Endothelial cell of umbilical vein (primary cell): ENCODE results near the gene CMC4. TPM values are rescaled to one million over a fixed set of nuclear protein-coding genes. Genes with fewer than 3 reads are reported as not detected.

Experiments used
- BruUV-seq: library from RNA; stranded (reverse); fragments of 400-500 nt; replicated peaks from 2 replicates; lab custom pipeline; 2021; lab: Mats Ljungman, UMichigan
- CTCF ChIA-PET: fragments of 300-600, 350-600 bp; sonication (Branson Sonifier 250); formaldehyde crosslinking; loops from one replicate; lab custom pipeline; 2021; ENCODE audit warnings: antibody characterized with exemption, inconsistent platforms; lab: Charles Lee
- POLR2A ChIA-PET: fragments of 300-600, 350-600 bp; sonication (Branson Sonifier 250); formaldehyde crosslinking; loops from one replicate; lab custom pipeline; 2021; ENCODE audit warnings: antibody characterized with exemption, inconsistent platforms; lab: Charles Lee
- DNase-seq: peaks from one replicate; pipeline ENCODE4 v3.0.0-alpha.2; 2011; ENCODE audit warnings: low read depth, low spot score
- FAIRE-seq: peaks from 2 replicates; lab custom pipeline; 2011; peaks lifted over from hg19 to GRCh38; lab: Jason Lieb, UNC
- H2AFZ ChIP-seq: 2 replicates; pipeline ENCODE4 v1.6.0; 2012; ENCODE audit warnings: low read depth, low read length, control low read depth, inconsistent platforms
- H3K27ac ChIP-seq: 2 replicates; pipeline ENCODE4 v1.5.1; 2011; ENCODE audit warnings: low read depth, mild to moderate bottlenecking, control low read depth, low read length, moderate library complexity; ENCODE audit not compliant: insufficient read depth
- H3K27me3 ChIP-seq, 2 experiments: 2 replicates each; pipeline versions ENCODE4 v1.6.0 to v1.6.1; 2011; ENCODE audit warnings: low read length in 2 of 2, mixed read lengths in 1 of 2; ENCODE audit not compliant: control insufficient read depth in 2 of 2, insufficient read depth in 2 of 2
- H3K36me3 ChIP-seq, 2 experiments: 2 replicates in 1 of 2; 3 replicates in 1 of 2; pipeline ENCODE4 v1.5.1; 2011; ENCODE audit warnings: low read length in 2 of 2, mild to moderate bottlenecking in 1 of 2, moderate library complexity in 1 of 2; ENCODE audit not compliant: control insufficient read depth in 2 of 2, insufficient read depth in 2 of 2; ENCODE audit errors: extremely low read depth in 1 of 2
- H3K4me1 ChIP-seq: 3 replicates; pipeline ENCODE4 v1.5.1; 2011; ENCODE audit warnings: mild to moderate bottlenecking, low read length; ENCODE audit not compliant: control insufficient read depth, insufficient read depth; ENCODE audit errors: extremely low read depth
- H3K4me2 ChIP-seq: 2 replicates; pipeline ENCODE4 v1.6.1; 2011; ENCODE audit warnings: low read length, control low read depth, mixed read lengths; ENCODE audit not compliant: insufficient read depth
- H3K4me3 ChIP-seq, 3 experiments: fragments of 200-600 bp in 1 of 3; sonication (generic), shearing (Covaris generic) in 1 of 3; replicated peaks in 1 of 3; 2 replicates each; pipeline ENCODE4 v1.5.1; 2011 to 2016; ENCODE audit warnings: control low read depth in 3 of 3, low read length in 3 of 3, mild to moderate bottlenecking in 2 of 3, inconsistent platforms in 1 of 3, low read depth in 1 of 3, moderate library complexity in 1 of 3; ENCODE audit not compliant: insufficient read depth in 1 of 3
- H3K79me2 ChIP-seq: 2 replicates; pipeline ENCODE4 v1.6.0; 2012; ENCODE audit warnings: low read length, inconsistent platforms; ENCODE audit not compliant: control insufficient read depth, insufficient read depth
- H3K9ac ChIP-seq: replicated peaks from 2 replicates; pipeline ENCODE3; 2011; ENCODE audit warnings: low read length, control low read depth; ENCODE audit not compliant: insufficient read depth; ENCODE audit errors: extremely low read depth
- H3K9me1 ChIP-seq: replicated peaks from 3 replicates; pipeline ENCODE4 v1.6.0; 2011; ENCODE audit warnings: mild to moderate bottlenecking, low read length; ENCODE audit not compliant: control insufficient read depth, insufficient read depth; ENCODE audit errors: extremely low read depth
- H3K9me3 ChIP-seq: replicated peaks from 2 replicates; pipeline ENCODE4 v1.5.1; 2012; ENCODE audit warnings: low read length, inconsistent platforms; ENCODE audit not compliant: control insufficient read depth, insufficient read depth
- H4K20me1 ChIP-seq: replicated peaks from 2 replicates; pipeline ENCODE3; 2011; ENCODE audit warnings: mild to moderate bottlenecking, low read length; ENCODE audit not compliant: control insufficient read depth, insufficient read depth; ENCODE audit errors: extremely low read depth
- CTCF ChIP-seq, 2 donors: IDR thresholded peaks; 1 replicate in 1 of 2; 2 replicates in 1 of 2; pipeline ENCODE4 v1.5.1; 2011; ENCODE audit warnings: low read length in 2 of 2, mild to moderate bottlenecking in 2 of 2, moderate library complexity in 2 of 2, control low read depth in 1 of 2, inconsistent platforms in 1 of 2, low read depth in 1 of 2; ENCODE audit not compliant: insufficient read depth in 1 of 2; ENCODE audit errors: extremely low read depth in 1 of 2
- EZH2 ChIP-seq: IDR thresholded peaks from 2 replicates; pipeline ENCODE4 v1.6.1; 2012; ENCODE audit warnings: borderline replicate concordance, low read depth, mild to moderate bottlenecking, moderate library complexity, low read length, inconsistent platforms; ENCODE audit not compliant: severe bottlenecking
- JUN ChIP-seq: IDR thresholded peaks from 2 replicates; pipeline ENCODE4 v1.6.1; 2011; ENCODE audit warnings: borderline replicate concordance, low read depth; ENCODE audit not compliant: insufficient read length, insufficient read depth
- POLR2A ChIP-seq: IDR thresholded peaks from 2 replicates; pipeline ENCODE4 v1.6.1; 2012; ENCODE audit warnings: low read depth, mild to moderate bottlenecking, control low read depth, low read length
- POLR2AphosphoS5 ChIP-seq: IDR thresholded peaks from 2 replicates; pipeline ENCODE4 v1.6.1; 2012; ENCODE audit warnings: low read depth, mild to moderate bottlenecking, control low read depth, low read length, moderate library complexity; ENCODE audit not compliant: insufficient read depth
- dilution Hi-C: fragments of 300-500 bp; cut with MboI; formaldehyde crosslinking; loops from one replicate; pipeline ENCODE4 v1.15.0; 2019; ENCODE audit warnings: low sequenced_read_pairs; ENCODE audit not compliant: extremely low pct_ligation_motif_present
- intact Hi-C: fragments of 100-400 bp; cut with micrococcal nuclease; formaldehyde crosslinking; loops from one replicate; pipeline ENCODE4 v1.10.0; 2022
- polyA plus RNA-seq, 4 experiments: library from polyadenylated mRNA; depleted of rRNA in 3 of 4; stranded (reverse) in 3 of 4; unstranded in 1 of 4; fragments of >200 nt; gene quantifications; 2 replicates each; pipeline versions ENCODE4 v1.2.1 to v1.2.3, GENCODE V29; 2011 to 2012; ENCODE audit warnings: missing spikeins in 1 of 4
- total RNA-seq: library from RNA; stranded (reverse); gene quantifications from 2 replicates; pipeline ENCODE4 v1.2.3, GENCODE V29; 2021

CMC4 gene
- total and polyA plus RNA-seq, 2 donors (not counting 3 experiments of a cell fraction or from before 2014, with no cell fraction given) = 3.2 to 6.7 TPM

GRCh38 chrX:155026420-155026726, 44.6 kb downstream of the CMC4 start:
- dilution Hi-C loops (no loop called here), intact Hi-C loops (loop anchor here (1.0 to 5.0 kb wide), 3 partner anchors 45 to 191 kb away; partner anchors contain the start of genes BRCC3, CMC4, MTCP1 and VBP1)
- Histone ChIP-seq H3K9me1 (no peaks in the 10 kb centered on the region), H3K4me1 (no peaks in the 10 kb centered on the region), H3K4me3 (peak overlapping the region; percentile 39 to 82 (median 72)), H3K9ac (peak overlapping the region; percentile 87), H3K27ac (peak overlapping the region; percentile 96), H3K36me3 (no peaks in the 10 kb centered on the region), H3K27me3 (peaks cover 2 to 5% of the 10 kb centered on the region in 2 experiments), H3K79me2 (peaks cover 8% of the 10 kb centered on the region), H4K20me1 (no peaks in the 10 kb centered on the region), H2AFZ (peak overlapping the region; percentile 48), H3K4me2 (peak overlapping the region; percentile 82), H3K9me3 (no peaks in the 10 kb centered on the region)
- no TSS peak for BruUV-seq
- ChIA-PET CTCF (interaction anchor here (0.7 to 1.5 kb wide), 6 partner anchors 16 to 190 kb away, joined by 3 to 8 read pairs (median 4); partner anchors contain the start of gene VBP1), POLR2A (no interaction called here)
- FAIRE-seq = peak; percentile 28
- DNase-seq = no peak
- TF ChIP-seq CTCF (IDR thresholded peaks at IDR 0.05; ENCODE audit: extremely low read depth in 1 of 2, insufficient read depth in 1 of 2, low read depth in 1 of 2, low read length in 2 of 2) = no peak
- TF ChIP-seq EZH2 = no peak
- no peak for TF ChIP-seq POLR2AphosphoS5
- TF ChIP-seq POLR2A = no peak
- TF ChIP-seq JUN = no peak
